ENCODE results near the gene KCNH4. TPM values are rescaled to one million over a fixed set of nuclear protein-coding genes. Genes with fewer than 3 reads are reported as not detected.

KCNH4 gene
- total and polyA plus RNA-seq, 2 of the 13 experiments (the other 11 are each of a cell fraction or from before 2014, with no cell fraction given): 0.01 to 0.09 TPM

DNA sequence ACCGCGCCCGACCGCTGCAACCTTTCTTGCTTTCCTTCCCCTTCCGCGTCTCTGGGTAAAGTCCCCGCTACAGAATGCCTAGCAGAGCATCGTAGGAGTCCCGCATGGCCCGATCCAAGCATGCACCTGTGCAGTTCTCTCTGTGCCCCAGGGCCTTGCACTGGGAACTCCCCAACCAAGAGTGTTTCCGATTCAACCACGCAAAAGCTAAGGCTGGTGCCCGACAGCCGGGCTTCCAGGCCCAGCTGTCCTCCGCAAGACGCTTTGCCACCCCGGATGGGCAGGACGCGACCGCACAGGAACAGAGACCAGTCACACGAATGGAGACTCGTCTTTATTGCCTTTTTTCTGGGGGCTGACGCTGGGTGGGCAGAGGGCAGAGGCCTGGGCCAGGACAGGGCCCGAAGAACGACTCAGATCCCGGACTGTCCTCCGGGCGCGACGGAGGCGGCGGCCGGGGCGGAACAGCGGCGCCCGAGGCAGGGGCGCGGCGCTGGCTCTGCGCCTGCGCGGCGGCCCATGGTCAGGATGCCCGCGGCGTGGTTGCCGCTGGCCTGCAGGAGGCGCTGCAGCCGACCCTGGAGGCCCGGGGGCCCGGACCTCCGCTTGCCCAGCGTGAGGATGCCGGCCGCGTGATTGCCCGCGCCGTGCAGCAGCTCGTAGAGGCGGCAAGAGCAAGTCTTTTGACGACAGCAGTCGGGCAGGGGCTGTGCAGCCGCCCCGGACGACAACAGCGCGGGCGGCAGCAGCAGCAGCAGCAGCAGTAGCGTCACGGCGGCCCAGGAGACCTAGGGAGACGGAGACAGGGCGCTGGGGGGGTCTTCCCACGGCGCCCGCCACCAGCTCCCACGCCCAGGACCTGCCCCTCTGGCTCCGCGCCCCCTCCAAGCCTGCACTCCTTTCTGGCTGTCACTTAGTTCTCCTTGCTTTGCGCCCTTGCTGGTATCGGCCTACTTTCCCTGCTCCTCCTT lies 3.1 kb upstream of the KCNH4 start (continued):
- TF ChIP-seq, protein P1, sequence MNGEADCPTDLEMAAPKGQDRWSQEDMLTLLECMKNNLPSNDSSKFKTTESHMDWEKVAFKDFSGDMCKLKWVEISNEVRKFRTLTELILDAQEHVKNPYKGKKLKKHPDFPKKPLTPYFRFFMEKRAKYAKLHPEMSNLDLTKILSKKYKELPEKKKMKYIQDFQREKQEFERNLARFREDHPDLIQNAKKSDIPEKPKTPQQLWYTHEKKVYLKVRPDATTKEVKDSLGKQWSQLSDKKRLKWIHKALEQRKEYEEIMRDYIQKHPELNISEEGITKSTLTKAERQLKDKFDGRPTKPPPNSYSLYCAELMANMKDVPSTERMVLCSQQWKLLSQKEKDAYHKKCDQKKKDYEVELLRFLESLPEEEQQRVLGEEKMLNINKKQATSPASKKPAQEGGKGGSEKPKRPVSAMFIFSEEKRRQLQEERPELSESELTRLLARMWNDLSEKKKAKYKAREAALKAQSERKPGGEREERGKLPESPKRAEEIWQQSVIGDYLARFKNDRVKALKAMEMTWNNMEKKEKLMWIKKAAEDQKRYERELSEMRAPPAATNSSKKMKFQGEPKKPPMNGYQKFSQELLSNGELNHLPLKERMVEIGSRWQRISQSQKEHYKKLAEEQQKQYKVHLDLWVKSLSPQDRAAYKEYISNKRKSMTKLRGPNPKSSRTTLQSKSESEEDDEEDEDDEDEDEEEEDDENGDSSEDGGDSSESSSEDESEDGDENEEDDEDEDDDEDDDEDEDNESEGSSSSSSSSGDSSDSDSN (CRISPR knock-in tag; IDR thresholded peaks at IDR 0.05): peak; percentile 82
- TF ChIP-seq, protein P2, sequence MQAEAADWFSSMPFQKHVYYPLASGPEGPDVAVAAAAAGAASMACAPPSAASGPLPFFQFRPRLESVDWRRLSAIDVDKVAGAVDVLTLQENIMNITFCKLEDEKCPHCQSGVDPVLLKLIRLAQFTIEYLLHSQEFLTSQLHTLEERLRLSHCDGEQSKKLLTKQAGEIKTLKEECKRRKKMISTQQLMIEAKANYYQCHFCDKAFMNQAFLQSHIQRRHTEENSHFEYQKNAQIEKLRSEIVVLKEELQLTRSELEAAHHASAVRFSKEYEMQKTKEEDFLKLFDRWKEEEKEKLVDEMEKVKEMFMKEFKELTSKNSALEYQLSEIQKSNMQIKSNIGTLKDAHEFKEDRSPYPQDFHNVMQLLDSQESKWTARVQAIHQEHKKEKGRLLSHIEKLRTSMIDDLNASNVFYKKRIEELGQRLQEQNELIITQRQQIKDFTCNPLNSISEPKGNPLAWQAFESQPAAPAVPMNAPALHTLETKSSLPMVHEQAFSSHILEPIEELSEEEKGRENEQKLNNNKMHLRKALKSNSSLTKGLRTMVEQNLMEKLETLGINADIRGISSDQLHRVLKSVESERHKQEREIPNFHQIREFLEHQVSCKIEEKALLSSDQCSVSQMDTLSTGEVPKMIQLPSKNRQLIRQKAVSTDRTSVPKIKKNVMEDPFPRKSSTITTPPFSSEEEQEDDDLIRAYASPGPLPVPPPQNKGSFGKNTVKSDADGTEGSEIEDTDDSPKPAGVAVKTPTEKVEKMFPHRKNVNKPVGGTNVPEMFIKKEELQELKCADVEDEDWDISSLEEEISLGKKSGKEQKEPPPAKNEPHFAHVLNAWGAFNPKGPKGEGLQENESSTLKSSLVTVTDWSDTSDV (CRISPR knock-in tag; IDR thresholded peaks at IDR 0.05): peak; percentile 92
- TF ChIP-seq HNF4A (CRISPR knock-in tag; IDR thresholded peaks at IDR 0.05) (0 out of 2 replicates have a peak, but pooled peaks have one; percentile 7), NR2C2 (CRISPR knock-in tag; IDR thresholded peaks at IDR 0.05; ENCODE audit: borderline replicate concordance) (peak; percentile 63), ARNTL (CRISPR knock-in tag; IDR thresholded peaks at IDR 0.05) (0 out of 2 replicates have a peak, but pooled peaks have one; percentile 27), YEATS2 (CRISPR knock-in tag; IDR thresholded peaks at IDR 0.05; ENCODE audit: borderline replicate concordance) (0 out of 2 replicates have a peak, but pooled peaks have one; percentile 38), ZSCAN20 (CRISPR knock-in tag; IDR thresholded peaks at IDR 0.05; ENCODE audit: borderline replicate concordance) (peak; percentile 94), BHLHE40 (IDR thresholded peaks at IDR 0.05; ENCODE audit: low read length) (peak; percentile 39; the same call in 1 of the 2 replicates), ZNF772 (CRISPR knock-in tag; IDR thresholded peaks at IDR 0.05) (peak; percentile 77), ZNF468 (CRISPR knock-in tag; IDR thresholded peaks at IDR 0.05) (peak; percentile 82), MZF1 (CRISPR knock-in tag; IDR thresholded peaks at IDR 0.05; ENCODE audit: borderline replicate concordance) (peak; percentile 88; the same call in 1 of the 2 replicates), ZNF530 (CRISPR knock-in tag; IDR thresholded peaks at IDR 0.05; ENCODE audit: low read depth) (no peak), SIX4 (CRISPR knock-in tag; IDR thresholded peaks at IDR 0.05) (peak; percentile 32; the same call in 1 of the 2 replicates), ZNF616 (CRISPR knock-in tag; IDR thresholded peaks at IDR 0.05; ENCODE audit: low read depth) (peak; percentile 70; the same call in 1 of the 2 replicates)
- TF ChIP-seq, protein P3, sequence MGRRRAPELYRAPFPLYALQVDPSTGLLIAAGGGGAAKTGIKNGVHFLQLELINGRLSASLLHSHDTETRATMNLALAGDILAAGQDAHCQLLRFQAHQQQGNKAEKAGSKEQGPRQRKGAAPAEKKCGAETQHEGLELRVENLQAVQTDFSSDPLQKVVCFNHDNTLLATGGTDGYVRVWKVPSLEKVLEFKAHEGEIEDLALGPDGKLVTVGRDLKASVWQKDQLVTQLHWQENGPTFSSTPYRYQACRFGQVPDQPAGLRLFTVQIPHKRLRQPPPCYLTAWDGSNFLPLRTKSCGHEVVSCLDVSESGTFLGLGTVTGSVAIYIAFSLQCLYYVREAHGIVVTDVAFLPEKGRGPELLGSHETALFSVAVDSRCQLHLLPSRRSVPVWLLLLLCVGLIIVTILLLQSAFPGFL (CRISPR knock-in tag; IDR thresholded peaks at IDR 0.05): no peak
- TF ChIP-seq, protein P4, sequence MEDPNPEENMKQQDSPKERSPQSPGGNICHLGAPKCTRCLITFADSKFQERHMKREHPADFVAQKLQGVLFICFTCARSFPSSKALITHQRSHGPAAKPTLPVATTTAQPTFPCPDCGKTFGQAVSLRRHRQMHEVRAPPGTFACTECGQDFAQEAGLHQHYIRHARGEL (CRISPR knock-in tag; IDR thresholded peaks at IDR 0.05): peak; percentile 87; the same call in 1 of the 2 replicates
- TF ChIP-seq, protein P5, sequence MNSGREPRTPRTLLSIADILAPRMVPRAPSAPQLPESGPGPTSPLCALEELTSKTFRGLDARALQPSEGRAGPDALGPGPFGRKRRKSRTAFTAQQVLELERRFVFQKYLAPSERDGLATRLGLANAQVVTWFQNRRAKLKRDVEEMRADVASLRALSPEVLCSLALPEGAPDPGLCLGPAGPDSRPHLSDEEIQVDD (CRISPR knock-in tag; IDR thresholded peaks at IDR 0.05; ENCODE audit: borderline replicate concordance): peak; percentile 99; the same call in 1 of the 2 replicates
- TF ChIP-seq, protein P6, sequence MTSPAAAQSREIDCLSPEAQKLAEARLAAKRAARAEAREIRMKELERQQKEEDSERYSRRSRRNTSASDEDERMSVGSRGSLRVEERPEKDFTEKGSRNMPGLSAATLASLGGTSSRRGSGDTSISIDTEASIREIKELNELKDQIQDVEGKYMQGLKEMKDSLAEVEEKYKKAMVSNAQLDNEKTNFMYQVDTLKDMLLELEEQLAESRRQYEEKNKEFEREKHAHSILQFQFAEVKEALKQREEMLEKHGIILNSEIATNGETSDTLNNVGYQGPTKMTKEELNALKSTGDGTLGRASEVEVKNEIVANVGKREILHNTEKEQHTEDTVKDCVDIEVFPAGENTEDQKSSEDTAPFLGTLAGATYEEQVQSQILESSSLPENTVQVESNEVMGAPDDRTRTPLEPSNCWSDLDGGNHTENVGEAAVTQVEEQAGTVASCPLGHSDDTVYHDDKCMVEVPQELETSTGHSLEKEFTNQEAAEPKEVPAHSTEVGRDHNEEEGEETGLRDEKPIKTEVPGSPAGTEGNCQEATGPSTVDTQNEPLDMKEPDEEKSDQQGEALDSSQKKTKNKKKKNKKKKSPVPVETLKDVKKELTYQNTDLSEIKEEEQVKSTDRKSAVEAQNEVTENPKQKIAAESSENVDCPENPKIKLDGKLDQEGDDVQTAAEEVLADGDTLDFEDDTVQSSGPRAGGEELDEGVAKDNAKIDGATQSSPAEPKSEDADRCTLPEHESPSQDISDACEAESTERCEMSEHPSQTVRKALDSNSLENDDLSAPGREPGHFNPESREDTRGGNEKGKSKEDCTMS (CRISPR knock-in tag; conservative IDR thresholded peaks at IDR 0.05): no peak; the same call in 1 of the 2 replicates

Data from HepG2 (cell line).